Measurements from ENCODE around the gene SWAP70. TPM values are rescaled to one million over a fixed set of nuclear protein-coding genes. Genes with fewer than 3 reads are reported as not detected.

SWAP70 gene
- total and polyA plus RNA-seq, 10 of the 15 experiments (the other 5 are each of a cell fraction or from before 2014, with no cell fraction given) = 20.6 to 62.4 (median 41.7) TPM

- no peak for TF ChIP-seq NBN (IDR thresholded peaks at IDR 0.05)
- no peak for TF ChIP-seq SREBF1 (IDR thresholded peaks at IDR 0.05; ENCODE audit: low read length)
- TF ChIP-seq YBX1 (IDR thresholded peaks at IDR 0.05) = no peak
- no peak for TF ChIP-seq RCOR1 (conservative IDR thresholded peaks at IDR 0.05; ENCODE audit: low read depth, low read length)
- no peak for TF ChIP-seq ESRRA (IDR thresholded peaks at IDR 0.05; ENCODE audit: low read length)
- TF ChIP-seq SP1 (IDR thresholded peaks at IDR 0.05; ENCODE audit: low read depth, low read length) = no peak
- no peak for TF ChIP-seq CEBPB (IDR thresholded peaks at IDR 0.05; ENCODE audit: borderline replicate concordance in 1 of 2, low read depth in 2 of 2, low read length in 2 of 2)
- TF ChIP-seq MAX (IDR thresholded peaks at IDR 0.05; ENCODE audit: low read depth, low read length) = no peak
- no peak for TF ChIP-seq NFYA (IDR thresholded peaks at IDR 0.05; ENCODE audit: borderline replicate concordance, low read depth, low read length)
- no peak for TF ChIP-seq SMC3 (IDR thresholded peaks at IDR 0.05; ENCODE audit: borderline replicate concordance, low read length)
- TF ChIP-seq ZBTB11 (CRISPR knock-in tag; IDR thresholded peaks at IDR 0.05) = no peak
- TF ChIP-seq BHLHE40 (IDR thresholded peaks at IDR 0.05; ENCODE audit: borderline replicate concordance in 1 of 2, low read depth in 2 of 2, low read length in 1 of 2) = no peak
These were observed 47.0 kb downstream of the SWAP70 start (continued) for GRCh38 chr11:9710852-9711251.

Measured in GM12878 (cell line).